Mammary epithelial cell (primary cell): Measurements from ENCODE around the gene BMP6.

Experiments
- CTCF ChIP-seq, 2 donors: IDR thresholded peaks in 1 of 2; conservative IDR thresholded peaks in 1 of 2; 2 replicates each; pipeline ENCODE4 v1.5.1; 2011 to 2012; ENCODE audit warnings: inconsistent platforms in 2 of 2, low read length in 2 of 2, mild to moderate bottlenecking in 2 of 2, control low read depth in 1 of 2, low read depth in 1 of 2; ENCODE audit not compliant: insufficient read depth in 1 of 2; ENCODE audit errors: extremely low read depth in 1 of 2
- EZH2 ChIP-seq: IDR thresholded peaks from 2 replicates; pipeline ENCODE4 v1.6.1; 2012; ENCODE audit warnings: low read length, inconsistent platforms, borderline replicate concordance

DNA sequence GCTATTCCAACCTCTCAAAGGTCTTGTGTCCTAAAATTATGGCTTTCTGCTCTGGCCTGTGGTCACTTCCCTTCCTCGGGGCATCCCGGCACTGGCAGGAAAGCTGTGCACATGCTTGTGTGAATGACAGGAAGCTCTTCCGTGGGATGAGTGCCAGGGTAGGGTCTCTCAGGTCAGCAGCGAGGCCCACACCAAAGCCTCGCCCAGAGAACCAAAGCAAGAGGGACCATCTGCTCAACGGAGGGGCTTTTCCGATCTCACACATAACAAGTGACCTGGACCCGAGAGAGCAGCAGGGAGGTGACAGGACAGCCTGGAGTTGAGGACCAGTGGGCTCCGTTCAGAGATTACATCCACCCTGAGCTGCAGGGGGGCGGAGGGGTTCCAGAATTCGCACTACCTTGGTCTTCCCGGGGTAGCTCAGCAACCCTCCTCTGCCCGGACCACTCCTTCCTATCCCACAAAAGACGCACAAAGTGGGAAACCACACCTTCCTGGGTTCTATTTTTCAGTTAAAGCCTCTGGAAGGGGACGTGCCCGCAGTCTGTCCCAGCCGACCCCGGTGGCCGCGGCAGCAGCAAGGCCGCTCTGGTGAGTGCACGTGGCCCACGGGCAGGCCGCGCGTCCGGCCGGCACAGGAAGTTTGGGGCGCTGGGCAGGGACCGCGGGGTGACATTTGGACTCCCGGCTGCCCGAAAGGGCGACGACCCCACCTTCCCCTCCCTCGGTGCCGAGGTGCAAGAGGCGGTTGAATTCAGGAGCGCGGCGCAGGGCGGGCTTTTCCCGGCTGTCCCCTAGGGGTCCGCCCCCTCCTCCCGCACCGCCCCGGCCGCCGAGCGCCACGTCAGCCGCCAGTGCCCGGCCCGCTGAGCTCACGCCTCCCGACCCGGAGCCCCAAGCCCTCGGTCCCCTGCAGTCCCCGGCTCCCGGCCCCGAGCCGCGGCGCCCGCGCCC, 183.7 kb downstream of the BMP6 start:
- TF ChIP-seq CTCF (conservative IDR thresholded peaks at IDR 0.05 in 1 of 2, IDR thresholded peaks at IDR 0.05 in 1 of 2; ENCODE audit: extremely low read depth in 1 of 2, insufficient read depth in 1 of 2, low read depth in 1 of 2, low read length in 2 of 2) (no peak), EZH2 (no peak)
